Naive thymus-derived CD8-positive, alpha-beta T cell (primary cell): Measurements from ENCODE around the gene ABLIM3. TPM values are rescaled to one million over a fixed set of nuclear protein-coding genes. Genes with fewer than 3 reads are reported as not detected.
"Not testable (repeated sequence)": the region's sequence is repeated elsewhere in the genome, so short reads cannot be mapped to it uniquely, and the experiment has no call there.

ENCODE experiments used
- ATAC-seq, 2 donors: fragments of 150-1000 bp; cut with Tn5 transposase in 1 of 2; sonication (Bioruptor Pico), chemical (Tn5 transposase) in 1 of 2; 1 replicate in 1 of 2; 2 replicates in 1 of 2; pipeline ENCODE4 v1.10.0; 2021; ENCODE audit warnings: mild to moderate bottlenecking in 2 of 2, moderate library complexity in 2 of 2
- POLR2A ChIA-PET: fragments of 350-600 bp; sonication (Branson Sonifier 250); formaldehyde crosslinking; loops from one replicate; lab custom pipeline; 2021; ENCODE audit warnings: antibody characterized with exemption; lab: Charles Lee
- DNase-seq, 10 donors: peaks; one replicate each; pipeline versions ENCODE4 v3.0.0 to v3.0.0-alpha.2; 2020 to 2022
- H3K27ac Mint-ChIP-seq, 10 donors: one replicate each; pipeline ENCODE4 v1.8.0; 2020 to 2022; ENCODE audit warnings: mild to moderate bottlenecking in 10 of 10, mixed read lengths in 10 of 10, moderate library complexity in 4 of 10, inconsistent platforms in 1 of 10
- H3K27me3 Mint-ChIP-seq, 5 donors: one replicate each; pipeline ENCODE4 v1.8.0; 2021 to 2022; ENCODE audit warnings: mixed read lengths in 5 of 5
- H3K36me3 Mint-ChIP-seq, 3 donors: one replicate each; pipeline ENCODE4 v1.8.0; 2020 to 2022; ENCODE audit warnings: mixed read lengths in 3 of 3, mild to moderate bottlenecking in 2 of 3, inconsistent platforms in 1 of 3
- H3K4me1 Mint-ChIP-seq, 4 donors: one replicate each; pipeline ENCODE4 v1.8.0; 2021 to 2022; ENCODE audit warnings: mixed read lengths in 4 of 4
- H3K4me3 Mint-ChIP-seq, 10 donors: one replicate each; pipeline ENCODE4 v1.8.0; 2020 to 2022; ENCODE audit warnings: mild to moderate bottlenecking in 10 of 10, mixed read lengths in 10 of 10, moderate library complexity in 6 of 10, inconsistent platforms in 1 of 10
- H3K9me3 Mint-ChIP-seq, 9 donors: one replicate each; pipeline ENCODE4 v1.8.0; 2020 to 2022; ENCODE audit warnings: mixed read lengths in 9 of 9, mild to moderate bottlenecking in 3 of 9, inconsistent platforms in 1 of 9, moderate library complexity in 1 of 9
- polyA plus RNA-seq, 3 donors: library from polyadenylated mRNA; unstranded; fragments of 300-500 nt; fragmentation: Illumina TruSeq; gene quantifications; one replicate each; pipeline ENCODE4 v1.2.3, GENCODE V29; 2021
- total RNA-seq, 8 experiments: library from RNA in 2 of 8; stranded (reverse) in 2 of 8; gene quantifications; one replicate each; pipeline ENCODE4 v1.2.3 and lab custom pipeline; 2021 to 2026

Gene ABLIM3
- total and polyA plus RNA-seq, 5 experiments from 2014 or later = not detected

DNA sequence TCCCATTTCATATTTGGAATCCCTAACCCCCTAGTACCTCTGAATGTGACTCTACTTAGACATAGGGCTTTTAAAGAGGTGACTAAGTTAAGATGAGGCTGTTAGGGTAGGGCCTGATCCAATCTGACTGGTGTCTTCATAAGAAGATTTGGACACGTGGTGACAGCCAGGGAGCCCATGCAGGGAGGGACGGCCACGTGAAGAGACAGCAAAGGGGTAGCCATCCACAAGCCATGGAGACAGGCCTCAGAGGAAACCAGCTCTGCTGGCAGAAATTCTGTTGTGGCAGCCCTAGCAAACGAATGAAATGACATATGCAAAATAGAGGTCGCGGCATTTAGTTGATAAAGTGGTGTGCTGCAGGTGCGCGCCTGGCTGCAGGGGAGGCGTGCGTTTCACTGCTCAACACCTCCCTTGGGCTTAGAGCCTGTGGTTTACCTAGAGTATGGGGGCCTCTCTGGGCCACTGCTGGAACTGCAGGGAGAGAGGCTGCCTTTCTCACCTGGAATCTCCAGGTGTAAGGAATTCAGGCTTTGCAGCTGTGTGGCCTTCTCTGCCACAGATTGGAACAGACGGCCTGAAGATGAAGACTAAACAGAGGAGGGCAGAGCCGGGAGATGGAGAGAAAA lies 123.3 kb downstream of the ABLIM3 start:
- Mint-ChIP-seq H3K27me3 (peaks cover 0 to 7% (median 3%) of the 10 kb centered on the region in 5 donors), H3K27ac (peak overlapping the region in 3 of 10 donors; percentile 13 to 67 (median 53)), H3K36me3 (peaks cover 0 to 3% (median 0%) of the 10 kb centered on the region in 3 donors), H3K9me3 (peaks cover 0 to 20% (median 4%) of the 10 kb centered on the region in 9 donors), H3K4me3 (peak overlapping the region in 2 of 10 donors; percentile 11 to 49), H3K4me1 (peaks cover 8 to 11% (median 10%) of the 10 kb centered on the region in 4 donors)
- peak; percentile 36 to 81 (median 68) for DNase-seq
- ATAC-seq = peak; percentile 97 to 98
- POLR2A ChIA-PET = interaction anchor here (1.6 kb wide), 1 partner anchor 24 kb away, joined by 5 read pairs; no protein-coding TSS in a partner anchor

DNA sequence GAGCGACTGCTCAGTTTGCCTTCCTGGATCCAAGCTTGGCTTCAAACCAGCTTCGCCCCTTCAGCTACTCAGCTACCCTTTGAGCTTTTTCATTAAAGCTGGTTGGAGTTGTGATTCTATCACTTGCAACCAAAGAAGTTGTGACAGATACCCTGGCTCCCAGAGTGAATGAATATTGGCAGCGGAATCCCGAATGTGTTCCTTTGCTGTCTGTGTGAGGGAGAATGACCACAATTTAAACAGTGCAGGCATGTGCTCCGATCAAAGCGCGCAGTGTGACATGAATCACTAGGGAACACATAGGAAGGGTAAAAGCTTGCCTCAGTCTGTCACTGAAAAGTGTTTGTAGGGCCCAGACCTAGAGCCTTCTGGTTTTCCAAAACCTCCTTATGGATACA lies 123.8 kb downstream of the ABLIM3 start:
- H3K9me3 Mint-ChIP-seq = peaks cover 0 to 20% (median 4%) of the 10 kb centered on the region in 9 donors
- peaks cover 0 to 9% (median 0%) of the 10 kb centered on the region in 5 donors for H3K27me3 Mint-ChIP-seq
- peaks cover 0 to 3% (median 0%) of the 10 kb centered on the region in 3 donors for H3K36me3 Mint-ChIP-seq
- no peak overlapping the region for H3K4me3 Mint-ChIP-seq
- no peak overlapping the region for H3K27ac Mint-ChIP-seq
- peaks cover 8 to 11% (median 10%) of the 10 kb centered on the region in 4 donors for H3K4me1 Mint-ChIP-seq
- POLR2A ChIA-PET = no interaction called here
- DNase-seq (no peak), ATAC-seq (no peak)

DNA sequence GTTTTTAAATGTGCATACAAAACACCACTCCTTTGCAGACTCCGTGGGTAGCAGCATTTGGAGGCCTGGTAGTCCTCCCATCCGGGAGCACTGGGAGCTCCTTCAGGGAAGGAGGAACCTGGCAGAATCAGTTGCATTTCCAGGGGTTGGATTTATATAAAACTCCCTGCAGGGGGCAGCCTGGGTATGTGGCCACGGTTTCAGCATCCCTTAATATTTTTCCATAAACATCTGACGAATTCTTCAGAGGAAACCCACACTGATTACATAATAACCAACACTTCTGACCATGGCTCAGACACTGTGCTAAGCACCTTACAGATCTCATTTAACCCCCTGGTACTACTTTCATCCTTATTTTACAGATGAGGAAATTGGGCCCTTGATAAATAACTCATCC lies 124.3 kb downstream of the ABLIM3 start:
- POLR2A ChIA-PET = interaction anchor here (0.9 kb wide), 1 partner anchor 25 kb away, joined by 3 read pairs; no protein-coding TSS in a partner anchor
- Mint-ChIP-seq H3K9me3 (peaks cover 0 to 20% (median 4%) of the 10 kb centered on the region in 9 donors), H3K4me1 (peaks cover 8 to 11% (median 10%) of the 10 kb centered on the region in 4 donors), H3K36me3 (peaks cover 0 to 3% (median 0%) of the 10 kb centered on the region in 3 donors), H3K27me3 (peaks cover 0 to 12% (median under 1%) of the 10 kb centered on the region in 5 donors), H3K4me3 (no peak overlapping the region), H3K27ac (no peak overlapping the region)
- ATAC-seq (no peak), DNase-seq (no peak)

DNA sequence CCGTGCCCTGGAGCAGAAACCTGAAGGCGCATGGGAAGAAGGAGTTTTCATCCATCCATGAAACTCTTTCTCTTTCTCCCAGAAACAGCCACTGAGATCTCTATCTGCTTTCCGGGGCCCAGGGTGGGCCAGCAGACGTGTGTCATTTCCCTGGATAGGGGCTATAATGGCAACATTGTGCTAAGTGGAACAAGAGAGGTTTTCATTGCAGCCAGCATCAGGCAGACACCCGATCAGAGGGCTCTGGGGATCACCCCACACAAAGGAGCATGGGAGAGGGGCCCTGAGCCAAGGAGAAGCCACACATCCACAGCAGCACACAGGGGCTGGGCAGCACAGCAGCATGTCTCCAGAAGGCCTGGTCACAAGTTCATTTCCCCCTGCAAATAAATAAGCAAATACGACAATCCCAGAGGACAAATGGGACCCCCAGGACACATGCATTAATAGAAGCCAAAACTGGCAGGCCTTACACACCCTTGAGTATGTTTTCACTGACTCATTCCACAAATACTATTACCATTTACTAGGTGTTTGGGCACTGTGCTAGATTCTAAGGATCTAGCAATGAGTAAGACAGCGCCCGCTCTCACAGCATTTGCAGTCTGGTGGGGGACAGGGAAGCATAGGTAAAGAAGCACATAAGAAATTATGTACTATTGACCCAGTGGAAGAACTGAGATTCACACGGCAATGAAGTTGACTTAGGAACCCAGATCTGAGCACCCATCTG lies 126.1 kb downstream of the ABLIM3 start:
- peaks cover 0 to 20% (median 4%) of the 10 kb centered on the region in 9 donors for H3K9me3 Mint-ChIP-seq
- H3K4me3 Mint-ChIP-seq = no peak overlapping the region
- no peak overlapping the region for H3K27ac Mint-ChIP-seq
- peaks cover 16 to 23% (median 20%) of the 10 kb centered on the region in 4 donors for H3K4me1 Mint-ChIP-seq
- ATAC-seq (no peak), DNase-seq (no peak)
- H3K36me3 Mint-ChIP-seq = peaks cover 0 to 3% (median 0%) of the 10 kb centered on the region in 3 donors
- POLR2A ChIA-PET = no interaction called here
- H3K27me3 Mint-ChIP-seq = peaks cover 11 to 24% (median 11%) of the 10 kb centered on the region in 5 donors

DNA sequence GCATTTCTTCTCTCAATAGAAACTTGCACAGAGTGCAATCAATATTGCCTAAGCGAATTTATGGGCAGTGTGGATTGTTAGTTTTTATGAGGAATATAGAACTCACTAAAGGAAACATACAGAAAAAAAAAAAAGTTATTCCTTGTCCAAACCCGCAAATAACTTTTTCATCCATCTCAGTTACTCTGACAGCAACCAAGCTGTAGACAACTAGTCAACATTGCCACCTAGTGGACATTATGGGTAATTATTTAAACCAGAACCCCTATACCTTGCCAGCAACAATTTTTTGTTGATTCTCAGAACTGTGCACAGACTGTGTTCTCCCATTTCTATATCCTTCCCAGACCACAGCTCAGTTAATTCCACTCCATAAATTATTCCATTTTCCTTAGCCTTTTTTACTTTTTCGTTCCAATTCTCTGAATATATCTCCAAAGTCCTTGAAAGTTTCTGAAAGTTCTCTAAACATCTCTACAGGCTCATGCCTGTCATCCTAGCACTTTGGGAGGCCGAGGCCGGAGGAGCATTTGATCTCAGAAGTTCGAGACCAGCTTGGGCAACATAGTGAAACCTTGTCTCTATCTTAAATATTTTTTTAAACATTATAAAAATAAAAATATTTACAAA lies 127.8 kb downstream of the ABLIM3 start:
- Mint-ChIP-seq H3K27me3 (peaks cover 11 to 30% (median 16%) of the 10 kb centered on the region in 5 donors), H3K4me3 (peak overlapping the region in 2 of 10 donors; percentile 25 to 37), H3K36me3 (peaks cover 0 to 3% (median 0%) of the 10 kb centered on the region in 3 donors), H3K9me3 (peaks cover 0 to 20% (median 4%) of the 10 kb centered on the region in 9 donors), H3K27ac (no peak overlapping the region), H3K4me1 (peaks cover 17 to 24% (median 21%) of the 10 kb centered on the region in 4 donors)
- peak; percentile 29 to 38 for ATAC-seq
- POLR2A ChIA-PET = no interaction called here
- peak in 5 of 10 donors; percentile 5 to 68 (median 64) for DNase-seq

DNA sequence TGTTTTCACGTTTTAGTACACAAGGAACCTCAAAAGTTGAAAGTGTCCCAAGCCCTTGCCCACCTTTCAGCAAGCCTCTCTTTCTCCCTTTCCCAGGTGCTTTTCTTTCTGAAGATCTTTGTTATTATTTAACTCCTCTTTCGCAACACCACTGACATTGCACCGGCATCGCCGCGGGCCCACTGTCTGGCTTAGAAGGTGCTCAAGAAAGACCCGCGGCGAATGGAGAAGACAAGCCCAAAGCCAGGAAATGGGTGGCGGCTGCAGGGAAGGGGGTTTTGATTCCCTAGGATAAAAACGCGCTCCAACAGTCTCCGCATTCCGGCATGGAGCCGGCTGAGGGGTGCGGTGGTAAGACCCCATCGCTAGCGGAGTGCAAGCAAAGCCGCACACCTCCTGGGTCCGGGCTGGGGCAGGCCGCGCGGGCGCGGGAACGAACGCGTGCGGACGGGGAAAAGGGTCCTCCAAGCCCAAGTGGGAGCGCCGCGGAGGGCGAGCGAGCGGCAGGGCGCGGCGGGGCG lies 130.0 kb downstream of the ABLIM3 start:
- peak in 2 of 10 donors; percentile 15 to 16 for DNase-seq
- Mint-ChIP-seq H3K36me3 (peaks cover 0 to 3% (median 0%) of the 10 kb centered on the region in 3 donors), H3K9me3 (peaks cover 0 to 20% (median 4%) of the 10 kb centered on the region in 9 donors), H3K27me3 (peaks cover 11 to 30% (median 16%) of the 10 kb centered on the region in 5 donors), H3K27ac (no peak overlapping the region), H3K4me3 (peak overlapping the region; percentile 53 to 89 (median 73)), H3K4me1 (peaks cover 10 to 15% (median 13%) of the 10 kb centered on the region in 4 donors)
- POLR2A ChIA-PET = no interaction called here
- ATAC-seq = peak in 1 of 2 donors; percentile 28

DNA sequence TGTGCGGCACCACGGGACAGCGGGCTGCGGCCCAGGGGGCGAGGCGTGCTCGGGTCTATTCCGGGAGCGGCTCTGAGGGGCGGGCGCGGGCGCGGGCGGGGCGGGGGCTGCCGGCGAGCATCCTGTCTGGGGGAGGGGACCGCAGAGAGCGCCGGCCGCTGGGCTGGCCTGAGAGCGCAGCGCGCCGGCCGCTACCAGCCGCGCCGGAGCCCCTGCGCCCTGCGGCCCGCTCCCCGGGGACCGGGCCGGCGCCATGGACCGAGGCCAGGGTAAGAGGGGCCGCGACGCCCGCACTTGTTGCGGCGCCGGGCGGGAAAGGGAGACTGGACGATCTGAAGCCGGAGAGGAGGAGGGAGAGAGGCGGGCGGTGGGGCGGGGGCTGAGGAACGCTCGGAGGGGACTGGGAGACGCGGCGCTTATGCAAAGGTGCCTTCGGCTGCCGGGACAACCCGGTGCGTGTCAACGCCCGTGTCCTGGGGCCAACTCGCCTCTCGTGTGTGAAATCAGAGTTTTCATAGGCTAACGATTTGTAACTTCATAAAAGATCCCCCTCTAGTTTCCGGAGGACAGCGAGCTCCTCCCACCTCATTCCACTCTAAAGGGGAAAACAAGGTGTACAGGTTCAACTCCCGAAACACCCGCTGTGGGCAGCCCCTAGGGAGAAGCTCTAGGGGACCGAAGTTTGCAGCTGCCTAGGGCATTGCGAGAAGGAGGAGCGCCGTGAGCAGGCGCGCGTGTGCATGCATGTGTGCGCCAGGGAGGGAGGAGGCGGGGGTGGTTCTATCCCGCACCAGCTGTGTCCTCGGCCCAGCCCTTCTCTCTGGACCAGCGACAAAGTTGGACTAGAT lies 130.6 kb downstream of the ABLIM3 start, which contains the start of gene AFAP1L1:
TSS of gene AFAP1L1 (plus strand) at position 144 of the 848 bp plus-strand sequence. CDS start at position 254, 110 bp downstream.
- ATAC-seq (peak; percentile 69 to 75), DNase-seq (peak in 5 of 10 donors; percentile 7 to 35 (median 23))
- peaks cover 0 to 3% (median 0%) of the 10 kb centered on the region in 3 donors for H3K36me3 Mint-ChIP-seq
- POLR2A ChIA-PET = no interaction called here
- peaks cover 10 to 15% (median 13%) of the 10 kb centered on the region in 4 donors for H3K4me1 Mint-ChIP-seq
- peaks cover 11 to 30% (median 17%) of the 10 kb centered on the region in 5 donors for H3K27me3 Mint-ChIP-seq
- peak within 1 kb of the TSS in 5 of 10 donors; percentile 10 to 86 (median 79) for H3K27ac Mint-ChIP-seq
- H3K4me3 Mint-ChIP-seq = peak within 1 kb of the TSS; percentile 85 to 96 (median 92)
- H3K9me3 Mint-ChIP-seq = peaks cover 0 to 20% (median 4%) of the 10 kb centered on the region in 9 donors

DNA sequence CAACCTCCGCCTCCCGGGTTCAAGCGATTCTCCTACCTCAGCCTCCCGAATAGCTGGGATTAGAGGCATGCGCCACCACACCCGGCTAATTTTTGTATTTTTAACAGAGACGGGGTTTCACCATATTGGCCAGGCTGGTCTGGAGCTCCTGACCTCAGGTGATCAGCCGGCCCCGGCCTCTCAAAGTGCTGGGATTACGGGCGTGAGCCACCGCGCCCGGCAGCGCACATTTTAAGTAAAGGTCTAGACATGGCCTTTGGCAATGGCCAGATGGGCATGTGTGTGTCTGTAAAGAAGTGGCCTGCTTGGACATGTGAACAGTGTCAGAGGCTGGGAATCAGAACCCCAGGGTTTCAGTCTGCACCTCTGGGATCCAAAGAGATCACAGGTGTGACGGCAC lies 131.5 kb downstream of the ABLIM3 start:
- Mint-ChIP-seq H3K4me3 (peak overlapping the region in 7 of 10 donors; percentile 27 to 96 (median 92)), H3K27ac (peak overlapping the region in 1 of 10 donors; percentile 86), H3K4me1 (peaks cover 10 to 15% (median 13%) of the 10 kb centered on the region in 4 donors), H3K9me3 (peaks cover 0 to 14% (median 4%) of the 10 kb centered on the region in 9 donors), H3K27me3 (peaks cover 11 to 29% (median 21%) of the 10 kb centered on the region in 5 donors)
- DNase-seq, ATAC-seq, POLR2A ChIA-PET, H3K36me3 Mint-ChIP-seq: not testable (repeated sequence)

DNA sequence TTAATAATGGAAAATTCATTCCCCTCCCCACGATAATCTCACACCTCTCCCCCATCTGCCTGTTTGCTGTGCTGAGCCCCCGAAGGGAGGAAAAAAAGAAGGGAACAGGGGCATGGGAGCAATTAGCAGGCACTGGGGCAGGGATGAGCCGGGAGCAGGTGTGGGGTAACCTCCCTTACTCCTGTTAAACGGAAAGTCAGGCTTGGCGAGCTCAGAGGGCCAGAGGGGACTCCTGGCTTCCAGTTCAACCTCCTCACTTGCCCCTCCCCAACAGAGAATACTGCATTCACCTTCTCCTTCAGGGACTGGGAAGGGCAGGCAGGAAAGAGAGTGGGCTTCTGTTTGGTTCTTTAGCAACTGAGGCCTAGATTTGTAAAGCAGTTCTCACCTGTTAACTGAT lies 131.9 kb downstream of the ABLIM3 start:
- no peak overlapping the region for H3K27ac Mint-ChIP-seq
- ATAC-seq (no peak), DNase-seq (no peak)
- H3K36me3 Mint-ChIP-seq = peaks cover 0 to 3% (median 0%) of the 10 kb centered on the region in 3 donors
- peaks cover 0 to 10% (median 4%) of the 10 kb centered on the region in 9 donors for H3K9me3 Mint-ChIP-seq
- peaks cover 13 to 31% (median 22%) of the 10 kb centered on the region in 5 donors for H3K27me3 Mint-ChIP-seq
- POLR2A ChIA-PET = no interaction called here
- peak overlapping the region in 3 of 10 donors; percentile 38 to 95 (median 87) for H3K4me3 Mint-ChIP-seq
- peaks cover 10 to 15% (median 13%) of the 10 kb centered on the region in 4 donors for H3K4me1 Mint-ChIP-seq

DNA sequence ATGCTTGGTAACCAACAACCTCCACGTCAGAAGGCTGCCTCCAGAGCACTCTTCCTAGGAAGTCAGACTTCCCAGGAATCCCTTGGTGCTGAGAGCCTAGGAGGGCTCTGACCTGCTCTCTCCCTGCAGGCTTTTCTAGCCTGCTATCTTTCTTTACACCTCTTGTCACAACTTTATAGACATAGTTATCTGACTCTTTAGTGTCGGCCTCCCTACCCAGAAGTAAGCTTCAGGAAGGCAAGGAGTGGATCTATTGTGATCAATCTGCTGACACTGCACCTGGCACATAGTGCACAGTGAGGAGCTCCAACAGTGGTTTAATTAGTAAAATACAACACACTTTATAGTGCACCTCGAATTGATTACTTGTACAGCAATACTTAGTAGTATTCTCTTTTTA lies 132.7 kb downstream of the ABLIM3 start:
- peak overlapping the region in 3 of 10 donors; percentile 36 to 64 (median 40) for H3K4me3 Mint-ChIP-seq
- no peak for ATAC-seq
- H3K27ac Mint-ChIP-seq = no peak overlapping the region
- peaks cover 10 to 15% (median 13%) of the 10 kb centered on the region in 4 donors for H3K4me1 Mint-ChIP-seq
- peaks cover 0 to 3% (median 0%) of the 10 kb centered on the region in 9 donors for H3K9me3 Mint-ChIP-seq
- no peak for DNase-seq
- POLR2A ChIA-PET = no interaction called here
- no peaks in the 10 kb centered on the region for H3K36me3 Mint-ChIP-seq
- peaks cover 16 to 35% (median 20%) of the 10 kb centered on the region in 5 donors for H3K27me3 Mint-ChIP-seq

DNA sequence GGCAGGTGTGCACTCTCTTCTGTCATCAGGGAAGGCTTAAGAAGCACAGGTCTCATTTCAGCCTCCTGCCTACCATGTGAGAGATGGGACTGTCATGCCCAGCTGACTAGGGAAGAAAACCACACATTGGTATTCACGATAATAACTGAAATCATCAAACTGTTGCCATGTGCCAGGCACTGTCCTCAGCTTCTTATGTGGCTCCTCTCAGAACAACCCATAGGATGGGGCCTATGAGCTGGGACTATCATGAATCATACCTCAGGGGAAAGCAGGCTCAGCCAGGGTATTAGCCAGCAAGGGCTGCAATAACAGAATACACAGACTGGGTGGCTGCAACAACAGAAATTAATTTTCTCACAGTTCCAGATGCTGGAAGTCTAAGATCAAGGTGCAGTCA lies 133.6 kb downstream of the ABLIM3 start:
- ATAC-seq (no peak), DNase-seq (no peak)
- Mint-ChIP-seq H3K27ac (peak overlapping the region in 1 of 10 donors; percentile 35), H3K27me3 (peaks cover 17 to 42% (median 22%) of the 10 kb centered on the region in 5 donors), H3K9me3 (no peaks in the 10 kb centered on the region), H3K36me3 (no peaks in the 10 kb centered on the region), H3K4me1 (peaks cover 10 to 14% (median 11%) of the 10 kb centered on the region in 4 donors), H3K4me3 (no peak overlapping the region)
- POLR2A ChIA-PET = no interaction called here
